A549 (cell line): ENCODE results near the gene HSD17B13. TPM values are rescaled to one million over a fixed set of nuclear protein-coding genes. Genes with fewer than 3 reads are reported as not detected.
"Not testable (repeated sequence)": the region's sequence is repeated elsewhere in the genome, so short reads cannot be mapped to it uniquely, and the experiment has no call there.

Experiments
- ATAC-seq, 2 experiments: fragments of 200-7000 bp in 1 of 2; fragments of >200 bp in 1 of 2; cut with Nextera tagmentation in 1 of 2; cut with Tn5 transposase in 1 of 2; 3 replicates each; pipeline versions ENCODE4 v1.8.0 to v1.9.1; 2018 to 2020; ENCODE audit warnings: mild to moderate bottlenecking in 1 of 2, moderate library complexity in 1 of 2
- CTCF ChIA-PET: fragments of 300-600 bp; sonication (Branson Sonifier 250); formaldehyde crosslinking; extraction: SDS; loops from one replicate; lab custom pipeline; 2021; ENCODE audit warnings: antibody characterized with exemption, inconsistent platforms; lab: Yijun Ruan, JAX
- POLR2A ChIA-PET: fragments of 350-600 bp; formaldehyde crosslinking; extraction: SDS; loops from one replicate; lab custom pipeline; 2021; ENCODE audit warnings: antibody characterized with exemption, inconsistent platforms; lab: Yijun Ruan, JAX
- DNase-seq, 2 experiments: peaks; one replicate each; pipeline versions ENCODE4 v3.0.0 to v3.0.0-alpha.2; 2011 to 2016; ENCODE audit warnings: low read depth in 1 of 2, low spot score in 1 of 2
- FAIRE-seq: peaks from 2 replicates; lab custom pipeline; 2011; peaks lifted over from hg19 to GRCh38; lab: Jason Lieb, UNC
- H3K27ac ChIP-seq, 2 experiments: fragments of >200 bp; sonication (Bioruptor Twin); formaldehyde crosslinking; 3 replicates each; pipeline ENCODE4 v1.5.1; 2016 to 2017
- H3K4me1 ChIP-seq: fragments of >200 bp; sonication (Bioruptor Twin); formaldehyde crosslinking; 3 replicates; pipeline ENCODE4 v1.6.1; 2016
- H3K4me2 ChIP-seq: fragments of >200 bp; sonication (Bioruptor Twin); formaldehyde crosslinking; 3 replicates; pipeline ENCODE4 v1.6.1; 2016
- H3K4me3 ChIP-seq: fragments of >200 bp; sonication (Bioruptor Twin); formaldehyde crosslinking; 3 replicates; pipeline ENCODE4 v1.5.1; 2016
- H3K9me3 ChIP-seq: fragments of >200 bp; sonication (Bioruptor Twin); formaldehyde crosslinking; 3 replicates; pipeline ENCODE4 v1.6.1; 2016
- ATOH8 ChIP-seq: fragments of 250-450 bp; sonication (Bioruptor Pico); IDR thresholded peaks from 2 replicates; pipeline ENCODE4 v1.5.0; 2020; ENCODE audit warnings: low read depth, mild to moderate bottlenecking, moderate library complexity
- CHD2 ChIP-seq: fragments of 150-350 bp; IDR thresholded peaks from 2 replicates; pipeline ENCODE4 v1.6.1; 2014; ENCODE audit warnings: low read length; ENCODE audit not compliant: partially characterized antibody
- CTCF ChIP-seq: fragments of >200 bp; sonication (Bioruptor Twin); formaldehyde crosslinking; IDR thresholded peaks from 3 replicates; pipeline ENCODE4 v1.5.1; 2016
- EHF ChIP-seq: fragments of 250-450 bp; sonication (Bioruptor Pico); IDR thresholded peaks from 2 replicates; pipeline ENCODE4 v1.5.0; 2020; ENCODE audit warnings: mild to moderate bottlenecking
- EP300 ChIP-seq, 2 experiments: fragments of >200 bp; sonication (Bioruptor Twin); formaldehyde crosslinking; IDR thresholded peaks; 2 replicates in 1 of 2; 3 replicates in 1 of 2; pipeline ENCODE4 v1.6.1; 2016 to 2017
- GATA3 ChIP-seq: IDR thresholded peaks from 2 replicates; pipeline ENCODE4 v1.6.1; 2012; ENCODE audit warnings: borderline replicate concordance
- HES2 ChIP-seq: fragments of >200 bp; sonication (Bioruptor Twin); formaldehyde crosslinking; IDR thresholded peaks from 2 replicates; pipeline ENCODE4 v1.6.1; 2016
- HEYL ChIP-seq: fragments of 250-450 bp; sonication (Bioruptor Pico); IDR thresholded peaks from 2 replicates; pipeline ENCODE4 v1.8.0; 2021; ENCODE audit warnings: mild to moderate bottlenecking, moderate library complexity
- HOXB5 ChIP-seq: fragments of 250-450 bp; sonication (Bioruptor Pico); IDR thresholded peaks from 2 replicates; pipeline ENCODE4 v1.5.0; 2020; ENCODE audit warnings: mild to moderate bottlenecking, moderate library complexity
- JUN ChIP-seq, 2 experiments: fragments of >200 bp; sonication (Bioruptor Twin); formaldehyde crosslinking; IDR thresholded peaks; 2 replicates in 1 of 2; 3 replicates in 1 of 2; pipeline ENCODE4 v1.6.1; 2016 to 2017
- JUNB ChIP-seq: fragments of >200 bp; sonication (Bioruptor Twin); formaldehyde crosslinking; IDR thresholded peaks from 2 replicates; pipeline ENCODE4 v1.6.1; 2016
- MAFK ChIP-seq: fragments of 450-650 bp; IDR thresholded peaks from 2 replicates; pipeline ENCODE4 v1.6.1; 2014; ENCODE audit not compliant: partially characterized antibody
- MAZ ChIP-seq: fragments of 150-350 bp; IDR thresholded peaks from 2 replicates; pipeline ENCODE4 v1.6.1; 2014; ENCODE audit warnings: antibody characterized with exemption, low read depth, low read length, borderline replicate concordance
- MYC ChIP-seq: IDR thresholded peaks from 2 replicates; pipeline ENCODE4 v1.6.1; 2012; ENCODE audit warnings: mild to moderate bottlenecking, inconsistent platforms, low read length, improper control_type of control experiment, borderline replicate concordance
- NFE2L2 ChIP-seq: fragments of 150-350 bp; conservative IDR thresholded peaks from 2 replicates; pipeline ENCODE4 v1.6.1; 2014; ENCODE audit warnings: low read length
- NPAS2 ChIP-seq: fragments of 250-450 bp; sonication (Bioruptor Pico); IDR thresholded peaks from 2 replicates; pipeline ENCODE4 v1.8.0; 2022; ENCODE audit warnings: mild to moderate bottlenecking, moderate library complexity, borderline replicate concordance
- NR3C1 ChIP-seq: fragments of >200 bp; sonication (Bioruptor Twin); formaldehyde crosslinking; IDR thresholded peaks from 3 replicates; pipeline ENCODE4 v1.6.1; 2017
- PHF8 ChIP-seq: fragments of 200-600 bp; sonication (generic); IDR thresholded peaks from 2 replicates; pipeline ENCODE4 v1.6.1; 2016; ENCODE audit warnings: low read depth, mild to moderate bottlenecking, antibody characterized with exemption, moderate library complexity, borderline replicate concordance
- POLR2A ChIP-seq: IDR thresholded peaks from 2 replicates; pipeline ENCODE4 v1.6.1; 2012; ENCODE audit warnings: mild to moderate bottlenecking, low read length
- RARB ChIP-seq: fragments of 250-450 bp; sonication (Bioruptor Pico); IDR thresholded peaks from 2 replicates; pipeline ENCODE4 v1.8.0; 2021; ENCODE audit warnings: mild to moderate bottlenecking, moderate library complexity
- REST ChIP-seq: fragments of 200-600 bp; sonication (generic); IDR thresholded peaks from 2 replicates; pipeline ENCODE4 v1.6.1; 2016; ENCODE audit warnings: antibody characterized with exemption, mild to moderate bottlenecking, moderate library complexity
- RFX5 ChIP-seq: fragments of 450-650 bp; IDR thresholded peaks from 2 replicates; pipeline ENCODE4 v1.7.1; 2014; ENCODE audit warnings: antibody characterized with exemption, mild to moderate bottlenecking, moderate library complexity
- USF2 ChIP-seq: fragments of 450-650 bp; IDR thresholded peaks from 2 replicates; pipeline ENCODE4 v1.6.1; 2014; ENCODE audit warnings: antibody characterized with exemption
- ZC3H11A ChIP-seq: fragments of 450-650 bp; IDR thresholded peaks from 2 replicates; pipeline ENCODE4 v1.6.1; 2014; ENCODE audit warnings: antibody characterized with exemption, mild to moderate bottlenecking
- ZNF302 ChIP-seq: fragments of 250-450 bp; sonication (Bioruptor Pico); IDR thresholded peaks from 2 replicates; pipeline ENCODE4 v1.9.0; 2021; ENCODE audit warnings: inconsistent platforms, mild to moderate bottlenecking, moderate library complexity
- WGBS: methylation state at CpG from one replicate; pipeline ENCODE4 v1.1.6; 2017; ENCODE audit errors: missing lambda C conversion rate; 5-methylcytosine and 5-hydroxymethylcytosine counted together
- polyA plus RNA-seq, 4 experiments: library from polyadenylated mRNA; depleted of rRNA in 3 of 4; stranded (reverse); fragments of >200 nt; fragmentation: RNase III in 1 of 4; extraction: RNeasy Plus Mini Kit Qiagen cat#74134 plus additional on column Dnase treatment in 1 of 4; gene quantifications; 2 replicates in 3 of 4; 3 replicates in 1 of 4; pipeline ENCODE4 v1.2.3, GENCODE V29; 2011 to 2017
- TF ChIP-seq, protein P1 (sequence below): IDR thresholded peaks from 2 replicates; pipeline ENCODE4 v1.6.1; 2012

Gene HSD17B13
- polyA plus RNA-seq, 2 of the 4 experiments (the other 2 are of a cell fraction): 0.08 to 0.30 TPM

DNA sequence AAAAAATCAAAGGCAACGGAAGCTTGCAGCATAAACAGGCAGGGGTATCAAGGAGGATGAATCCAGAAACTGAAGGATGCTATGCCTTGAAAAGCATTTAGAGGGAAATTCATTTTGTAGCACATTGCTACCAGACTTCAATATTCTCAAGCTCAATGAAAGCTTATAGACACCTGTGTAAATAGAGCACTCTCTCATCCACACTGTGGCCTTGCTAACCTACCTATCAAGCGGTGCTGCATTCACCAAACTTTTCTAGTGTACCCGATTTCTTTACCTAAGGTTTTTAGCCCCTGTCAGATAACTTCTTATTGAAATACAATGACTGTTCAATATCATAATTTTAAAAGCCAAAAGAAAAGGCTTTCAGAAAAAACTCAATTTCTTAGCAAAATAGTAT lies 20.2 kb upstream of the HSD17B13 start:
- no peak for DNase-seq
- FAIRE-seq: no peak
- ChIA-PET POLR2A (no interaction called here), CTCF (interaction anchor here (1.3 to 1.6 kb wide), 2 partner anchors 24 to 122 kb away, joined by 3 to 4 read pairs; no protein-coding TSS in a partner anchor)
- H3K27ac ChIP-seq: no peak overlapping the region
- H3K4me1 ChIP-seq: no peaks in the 10 kb centered on the region
- ATAC-seq: no peak
- H3K4me2 ChIP-seq: no peak overlapping the region
- H3K9me3 ChIP-seq: 0 out of 3 replicates have a peak, but pooled peaks cover 3% of the 10 kb centered on the region
- H3K4me3 ChIP-seq: no peak overlapping the region
- TF ChIP-seq, protein P1, sequence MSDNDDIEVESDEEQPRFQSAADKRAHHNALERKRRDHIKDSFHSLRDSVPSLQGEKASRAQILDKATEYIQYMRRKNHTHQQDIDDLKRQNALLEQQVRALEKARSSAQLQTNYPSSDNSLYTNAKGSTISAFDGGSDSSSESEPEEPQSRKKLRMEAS: no peak
- TF ChIP-seq MAFK (no peak), ATOH8 (CRISPR knock-in tag) (no peak), MAZ (no peak), CTCF (no peak), HES2 (no peak), NR3C1 (no peak), PHF8 (no peak), POLR2A (no peak), ZC3H11A (no peak), NFE2L2 (no peak), ZNF302 (CRISPR knock-in tag) (no peak), RARB (CRISPR knock-in tag) (no peak)
- WGBS: 92% methylated on average over 3 of the region's 3 CpGs

DNA sequence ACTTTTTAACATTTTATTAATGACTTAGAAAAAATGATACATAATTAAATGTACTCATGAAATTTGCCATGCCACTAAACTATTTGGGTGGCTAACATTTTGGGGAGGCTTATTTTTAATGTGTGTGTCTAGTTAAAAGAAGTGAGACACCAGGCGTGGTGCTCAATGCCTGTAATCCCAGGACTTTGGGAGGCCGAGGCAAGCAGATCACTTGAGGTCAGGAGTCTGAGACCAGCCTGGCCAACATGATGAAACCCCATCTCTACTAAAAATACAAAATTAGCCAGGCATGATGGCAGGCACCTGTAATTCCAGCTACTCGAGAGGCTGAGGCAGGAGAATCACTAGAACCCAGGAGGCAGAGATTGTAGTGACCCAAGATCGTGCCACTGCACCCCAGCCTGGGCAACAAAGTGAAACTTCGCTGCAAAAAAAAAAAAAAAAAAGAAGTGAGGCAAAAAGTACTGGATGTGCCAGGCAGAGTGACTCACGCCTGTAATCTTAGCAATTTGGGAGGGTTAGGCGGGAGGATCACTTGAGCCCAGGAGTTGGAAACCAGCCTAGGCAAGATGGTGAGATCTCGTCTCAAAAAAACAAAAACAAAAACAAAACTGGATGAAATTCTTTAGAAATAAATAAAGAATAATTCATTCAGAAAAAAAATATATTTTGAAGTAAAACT lies 19.4 kb upstream of the HSD17B13 start:
- H3K4me2 ChIP-seq, POLR2A ChIA-PET, DNase-seq, H3K4me3 ChIP-seq, FAIRE-seq, ATAC-seq, H3K4me1 ChIP-seq, H3K9me3 ChIP-seq, H3K27ac ChIP-seq: not testable (repeated sequence)
- WGBS: 87% methylated on average over 8 of the region's 8 CpGs
- CTCF ChIA-PET: interaction anchor here (1.3 to 1.6 kb wide), 2 partner anchors 23 to 123 kb away, joined by 3 to 4 read pairs; no protein-coding TSS in a partner anchor

DNA sequence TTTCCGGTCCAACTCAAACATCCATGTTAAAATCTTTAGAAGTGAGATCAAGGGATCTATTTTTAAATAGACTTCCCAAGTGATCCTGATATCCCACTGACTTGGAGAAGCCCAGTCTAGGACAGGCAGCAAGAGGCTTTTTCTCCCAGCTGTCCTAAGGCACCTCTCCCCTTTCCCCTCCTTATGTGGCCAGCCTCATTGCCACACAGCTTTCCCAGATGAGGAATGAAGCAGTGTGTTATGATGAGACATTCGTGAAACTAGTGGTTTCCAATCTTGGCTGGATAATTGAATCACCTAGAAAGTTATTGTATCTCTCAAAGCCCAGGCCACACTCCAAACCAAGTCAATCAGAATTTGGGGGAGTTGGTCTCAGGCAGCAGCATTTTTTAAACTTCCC lies 16.8 kb upstream of the HSD17B13 start:
- Histone ChIP-seq H3K4me1 (no peaks in the 10 kb centered on the region), H3K4me2 (no peak overlapping the region), H3K9me3 (no peaks in the 10 kb centered on the region; the same call in 2 of the 3 replicates), H3K4me3 (no peak overlapping the region), H3K27ac (no peak overlapping the region)
- no peak for FAIRE-seq
- CTCF ChIA-PET: interaction anchor here (0.9 to 1.4 kb wide), 2 partner anchors 18 to 189 kb away, joined by 3 to 4 read pairs; no protein-coding TSS in a partner anchor
- no peak for ATAC-seq
- TF ChIP-seq REST (no peak), RFX5 (no peak), HEYL (CRISPR knock-in tag) (no peak), EHF (no peak), EP300 (IDR thresholded peaks at IDR 0.05) (no peak), PHF8 (no peak), JUNB (no peak), CHD2 (no peak), NPAS2 (CRISPR knock-in tag) (no peak), RARB (CRISPR knock-in tag) (no peak), HOXB5 (CRISPR knock-in tag) (no peak), USF2 (no peak), GATA3 (no peak), MYC (no peak), JUN (IDR thresholded peaks at IDR 0.05) (no peak)
- POLR2A ChIA-PET: no interaction called here
- WGBS: 98% methylated on average over 2 of the region's 2 CpGs
- DNase-seq: no peak
